ENCODE results near the gene ARSJ. TPM values are rescaled to one million over a fixed set of nuclear protein-coding genes. Genes with fewer than 3 reads are reported as not detected.

The ARSJ gene
- total RNA-seq, 1 donor from 2014 or later: 3.1 TPM

DNA sequence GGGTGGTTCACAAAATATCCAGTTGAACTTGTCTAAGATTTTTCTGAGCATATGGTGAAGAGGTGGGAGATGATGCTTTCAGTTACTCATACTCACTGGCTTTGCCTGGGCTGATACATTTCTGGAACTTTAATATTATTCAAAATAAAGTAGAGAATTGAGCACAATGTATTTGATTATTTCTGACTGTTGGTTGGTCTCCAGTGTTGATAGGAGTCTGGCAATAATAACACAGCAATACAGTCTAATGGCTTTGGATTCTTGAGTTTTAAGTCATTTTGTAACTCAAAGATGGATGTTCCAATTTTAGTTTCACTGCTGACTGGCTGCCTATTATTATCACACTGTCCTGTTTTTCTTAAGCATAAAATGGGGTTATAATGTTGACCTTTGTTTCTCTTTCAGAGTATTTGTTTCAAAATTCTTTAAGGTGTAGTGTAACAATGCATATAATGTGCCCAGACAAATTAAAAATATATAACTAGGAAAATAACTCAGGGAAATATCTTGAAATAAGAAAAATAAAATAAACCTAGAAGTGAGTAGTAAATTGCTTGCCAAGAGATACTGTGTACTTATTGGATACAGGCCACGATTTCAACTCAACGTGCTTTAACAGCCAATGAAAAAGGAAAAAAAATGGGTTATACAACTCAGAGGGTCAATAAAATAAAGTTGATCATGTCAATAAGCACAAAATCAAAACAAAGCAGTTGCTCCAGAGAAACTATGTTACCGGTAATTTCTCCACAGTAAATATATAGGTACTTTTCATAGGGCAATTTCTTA lies 99.0 kb downstream of the ARSJ start:
- H3K4me3 Mint-ChIP-seq: no peak overlapping the region
- TF ChIP-seq, protein P1, sequence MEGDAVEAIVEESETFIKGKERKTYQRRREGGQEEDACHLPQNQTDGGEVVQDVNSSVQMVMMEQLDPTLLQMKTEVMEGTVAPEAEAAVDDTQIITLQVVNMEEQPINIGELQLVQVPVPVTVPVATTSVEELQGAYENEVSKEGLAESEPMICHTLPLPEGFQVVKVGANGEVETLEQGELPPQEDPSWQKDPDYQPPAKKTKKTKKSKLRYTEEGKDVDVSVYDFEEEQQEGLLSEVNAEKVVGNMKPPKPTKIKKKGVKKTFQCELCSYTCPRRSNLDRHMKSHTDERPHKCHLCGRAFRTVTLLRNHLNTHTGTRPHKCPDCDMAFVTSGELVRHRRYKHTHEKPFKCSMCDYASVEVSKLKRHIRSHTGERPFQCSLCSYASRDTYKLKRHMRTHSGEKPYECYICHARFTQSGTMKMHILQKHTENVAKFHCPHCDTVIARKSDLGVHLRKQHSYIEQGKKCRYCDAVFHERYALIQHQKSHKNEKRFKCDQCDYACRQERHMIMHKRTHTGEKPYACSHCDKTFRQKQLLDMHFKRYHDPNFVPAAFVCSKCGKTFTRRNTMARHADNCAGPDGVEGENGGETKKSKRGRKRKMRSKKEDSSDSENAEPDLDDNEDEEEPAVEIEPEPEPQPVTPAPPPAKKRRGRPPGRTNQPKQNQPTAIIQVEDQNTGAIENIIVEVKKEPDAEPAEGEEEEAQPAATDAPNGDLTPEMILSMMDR (IDR thresholded peaks at IDR 0.05; ENCODE audit: unreplicated experiment): no peak
- peaks cover 8% of the 10 kb centered on the region for H3K4me1 Mint-ChIP-seq
- no peaks in the 10 kb centered on the region for H3K27me3 Mint-ChIP-seq (ENCODE audit: low read depth)
- no peak for DNase-seq (ENCODE audit: low spot score in 2 of 2, unreplicated experiment in 2 of 2)
- peaks cover 14% of the 10 kb centered on the region for H3K9me3 Mint-ChIP-seq
- no peak overlapping the region for H3K27ac Mint-ChIP-seq
- H3K36me3 Mint-ChIP-seq: no peaks in the 10 kb centered on the region

GRCh38 chr4:113878668-113879067 lies 100.8 kb downstream of the ARSJ start:
- Mint-ChIP-seq H3K4me3 (no peak overlapping the region), H3K4me1 (peaks cover 11% of the 10 kb centered on the region), H3K27ac (no peak overlapping the region), H3K27me3 (ENCODE audit: low read depth) (no peaks in the 10 kb centered on the region), H3K9me3 (no peaks in the 10 kb centered on the region), H3K36me3 (no peaks in the 10 kb centered on the region)
- DNase-seq (ENCODE audit: low spot score in 2 of 2, unreplicated experiment in 2 of 2): no peak
- TF ChIP-seq, protein P1 (IDR thresholded peaks at IDR 0.05; ENCODE audit: unreplicated experiment): peak; percentile 43

- Mint-ChIP-seq H3K27me3 (ENCODE audit: low read depth) (no peaks in the 10 kb centered on the region), H3K36me3 (no peaks in the 10 kb centered on the region), H3K4me1 (peaks cover 24% of the 10 kb centered on the region), H3K27ac (no peak overlapping the region), H3K4me3 (no peak overlapping the region), H3K9me3 (peaks cover 4% of the 10 kb centered on the region)
- no peak for DNase-seq (ENCODE audit: low spot score in 2 of 2, unreplicated experiment in 2 of 2)
- TF ChIP-seq, protein P1 (IDR thresholded peaks at IDR 0.05; ENCODE audit: unreplicated experiment): no peak
These were observed 105.0 kb downstream of the ARSJ start for GRCh38 chr4:113874480-113874879.

GRCh38 chr4:113873508-113873907 lies 105.9 kb downstream of the ARSJ start:
- Mint-ChIP-seq H3K36me3 (no peaks in the 10 kb centered on the region), H3K27ac (no peak overlapping the region), H3K9me3 (peaks cover 4% of the 10 kb centered on the region), H3K4me1 (peaks cover 17% of the 10 kb centered on the region), H3K27me3 (ENCODE audit: low read depth) (no peaks in the 10 kb centered on the region), H3K4me3 (no peak overlapping the region)
- TF ChIP-seq, protein P1 (IDR thresholded peaks at IDR 0.05; ENCODE audit: unreplicated experiment): no peak
- no peak for DNase-seq (ENCODE audit: low spot score in 2 of 2, unreplicated experiment in 2 of 2)

- peaks cover 16% of the 10 kb centered on the region for H3K4me1 Mint-ChIP-seq
- DNase-seq (ENCODE audit: low spot score in 2 of 2, unreplicated experiment in 2 of 2): no peak
- peaks cover 4% of the 10 kb centered on the region for H3K9me3 Mint-ChIP-seq
- peak overlapping the region; percentile 22 for H3K27ac Mint-ChIP-seq
- no peaks in the 10 kb centered on the region for H3K36me3 Mint-ChIP-seq
- TF ChIP-seq, protein P1 (IDR thresholded peaks at IDR 0.05; ENCODE audit: unreplicated experiment): no peak
- no peak overlapping the region for H3K4me3 Mint-ChIP-seq
- no peaks in the 10 kb centered on the region for H3K27me3 Mint-ChIP-seq (ENCODE audit: low read depth)
These were observed 106.8 kb downstream of the ARSJ start for GRCh38 chr4:113872426-113873260.

All from mesothelial cell of epicardium (in vitro differentiated cells).